Measurements from ENCODE around the gene RPL26.

Gene RPL26

GRCh38 chr17:8332688-8333087 is 50.3 kb downstream of the RPL26 start:
- TF ChIP-seq GATA2 (IDR thresholded peaks at IDR 0.05; ENCODE audit: low read depth, low read length) (no peak), GATA3 (IDR thresholded peaks at IDR 0.05; ENCODE audit: low read depth, low read length) (no peak)

GRCh38 chr17:8332128-8332527 is 50.9 kb downstream of the RPL26 start:
- TF ChIP-seq GATA3 (IDR thresholded peaks at IDR 0.05; ENCODE audit: low read depth, low read length) (no peak), GATA2 (IDR thresholded peaks at IDR 0.05; ENCODE audit: low read depth, low read length) (no peak)
